MM.1S (cell line): ENCODE results near the gene ATP10B.
"Not testable (repeated sequence)": the region's sequence is repeated elsewhere in the genome, so short reads cannot be mapped to it uniquely, and the experiment has no call there.

Experiments
- DNase-seq: peaks from one replicate; pipeline ENCODE4 v3.0.0-alpha.2; 2015
- H2AFZ ChIP-seq: fragments of 300-600 bp; sonication (generic); 2 replicates; pipeline ENCODE4 v1.6.0; 2016; ENCODE audit warnings: antibody characterized with exemption, low read length
- H3F3A ChIP-seq: fragments of 300-600 bp; sonication (generic); 2 replicates; pipeline ENCODE4 v1.6.1; 2016; ENCODE audit warnings: mild to moderate bottlenecking, antibody characterized with exemption, low read length, moderate library complexity, mixed read lengths; ENCODE audit not compliant: insufficient read depth
- H3K27ac ChIP-seq: fragments of 300-600 bp; sonication (generic); 2 replicates; pipeline ENCODE4 v1.5.1; 2016; ENCODE audit warnings: mild to moderate bottlenecking, low read length
- H3K27me3 ChIP-seq: fragments of 300-600 bp; sonication (generic); replicated peaks from 2 replicates; pipeline ENCODE4 v1.6.0; 2016; ENCODE audit warnings: low read length; ENCODE audit not compliant: insufficient read depth
- H3K36me3 ChIP-seq: fragments of 300-600 bp; sonication (generic); replicated peaks from 2 replicates; pipeline ENCODE4 v1.6.1; 2016; ENCODE audit warnings: mild to moderate bottlenecking, low read length, mixed read lengths; ENCODE audit not compliant: insufficient read depth
- H3K4me1 ChIP-seq: fragments of 300-600 bp; sonication (generic); 2 replicates; pipeline ENCODE4 v1.6.1; 2016; ENCODE audit warnings: low read length, mixed read lengths
- H3K4me2 ChIP-seq: fragments of 300-600 bp; sonication (generic); 2 replicates; pipeline ENCODE4 v1.6.0; 2016; ENCODE audit warnings: low read depth, low read length
- H3K4me3 ChIP-seq: fragments of 300-600 bp; sonication (generic); 2 replicates; pipeline ENCODE4 v1.5.1; 2016; ENCODE audit warnings: low read length, mixed read lengths
- H3K79me2 ChIP-seq: fragments of 300-600 bp; sonication (generic); 2 replicates; pipeline ENCODE4 v1.6.1; 2016; ENCODE audit warnings: mixed run types, low read length, mixed read lengths
- H3K9ac ChIP-seq: fragments of 300-600 bp; sonication (generic); 2 replicates; pipeline ENCODE4 v1.6.1; 2016; ENCODE audit warnings: low read length, mixed read lengths
- H3K9me2 ChIP-seq: fragments of 300-600 bp; sonication (generic); replicated peaks from 2 replicates; pipeline ENCODE4 v1.6.1; 2016; ENCODE audit warnings: mild to moderate bottlenecking, low read length, mixed read lengths; ENCODE audit not compliant: insufficient read depth
- H3K9me3 ChIP-seq: fragments of 300-600 bp; sonication (generic); replicated peaks from 2 replicates; pipeline ENCODE4 v1.6.1; 2016; ENCODE audit warnings: mild to moderate bottlenecking, low read length, mixed read lengths; ENCODE audit not compliant: insufficient read depth
- H4K20me1 ChIP-seq: fragments of 300-600 bp; sonication (generic); 2 replicates; pipeline ENCODE4 v1.6.1; 2016; ENCODE audit warnings: mild to moderate bottlenecking, low read length, moderate library complexity, mixed read lengths; ENCODE audit not compliant: insufficient read depth
- CTCF ChIP-seq: fragments of 300-600 bp; sonication (generic); IDR thresholded peaks from 2 replicates; pipeline ENCODE4 v1.5.1; 2016; ENCODE audit warnings: antibody characterized with exemption, low read length, mixed read lengths
- EZH2 ChIP-seq: fragments of 300-600 bp; sonication (generic); optimal IDR thresholded peaks from 2 replicates; pipeline ENCODE3; 2017; ENCODE audit warnings: low read depth, mild to moderate bottlenecking, antibody characterized with exemption, low read length, mixed read lengths
- EZH2phosphoT487 ChIP-seq: fragments of 300-600 bp; sonication (generic); IDR thresholded peaks from 2 replicates; pipeline ENCODE4 v1.6.1; 2018; ENCODE audit warnings: antibody characterized with exemption, low read length

Gene ATP10B

GRCh38 chr5:160824301-160825001 is 27.6 kb downstream of the ATP10B start:
- H3K4me1 ChIP-seq, result 0 out of 2 replicates have a peak, but pooled peaks cover 6% of the 10 kb centered on the region
- no peaks in the 10 kb centered on the region for H3F3A ChIP-seq
- TF ChIP-seq CTCF (no peak), EZH2phosphoT487 (no peak), EZH2 (no peak)
- H3K9ac ChIP-seq, result no peak overlapping the region
- no peak overlapping the region for H3K27ac ChIP-seq
- H3K4me2 ChIP-seq, result no peak overlapping the region
- H4K20me1 ChIP-seq, result no peaks in the 10 kb centered on the region
- no peaks in the 10 kb centered on the region for H3K9me3 ChIP-seq
- DNase-seq, result no peak
- no peak overlapping the region for H2AFZ ChIP-seq
- H3K9me2 ChIP-seq, result no peaks in the 10 kb centered on the region
- no peaks in the 10 kb centered on the region for H3K27me3 ChIP-seq
- no peak overlapping the region for H3K4me3 ChIP-seq
- no peaks in the 10 kb centered on the region for H3K36me3 ChIP-seq
- H3K79me2 ChIP-seq, result no peaks in the 10 kb centered on the region

GRCh38 chr5:160812996-160813395 is 39.0 kb downstream of the ATP10B start:
- not testable (repeated sequence) for H3K27me3 ChIP-seq, DNase-seq, H3F3A ChIP-seq, H3K9me2 ChIP-seq, H3K36me3 ChIP-seq, H3K27ac ChIP-seq, H3K79me2 ChIP-seq, H3K9me3 ChIP-seq, H3K4me3 ChIP-seq, H4K20me1 ChIP-seq, H3K4me1 ChIP-seq, H3K9ac ChIP-seq, H3K4me2 ChIP-seq, H2AFZ ChIP-seq

GRCh38 chr5:160805376-160805775 is 46.6 kb downstream of the ATP10B start:
- no peaks in the 10 kb centered on the region for H3K79me2 ChIP-seq
- no peaks in the 10 kb centered on the region for H3K36me3 ChIP-seq
- no peak overlapping the region for H3K4me2 ChIP-seq
- H3K4me1 ChIP-seq, result no peaks in the 10 kb centered on the region
- no peaks in the 10 kb centered on the region for H4K20me1 ChIP-seq
- no peak overlapping the region for H3K9ac ChIP-seq
- no peaks in the 10 kb centered on the region for H3K27me3 ChIP-seq
- H3K9me2 ChIP-seq, result no peaks in the 10 kb centered on the region
- H2AFZ ChIP-seq, result no peak overlapping the region
- no peak for DNase-seq
- H3K4me3 ChIP-seq, result no peak overlapping the region
- no peaks in the 10 kb centered on the region for H3K9me3 ChIP-seq
- no peaks in the 10 kb centered on the region for H3F3A ChIP-seq
- TF ChIP-seq EZH2, result no peak
- TF ChIP-seq EZH2phosphoT487, result no peak
- no peak for TF ChIP-seq CTCF
- H3K27ac ChIP-seq, result no peak overlapping the region

GRCh38 chr5:160802592-160802991 is 49.4 kb downstream of the ATP10B start:
- Histone ChIP-seq H3K79me2 (no peaks in the 10 kb centered on the region), H3K4me1 (peaks cover 12% of the 10 kb centered on the region), H4K20me1 (no peaks in the 10 kb centered on the region), H3K9ac (no peak overlapping the region), H3F3A (no peaks in the 10 kb centered on the region), H3K9me2 (no peaks in the 10 kb centered on the region), H3K4me3 (no peak overlapping the region), H3K27me3 (no peaks in the 10 kb centered on the region), H3K36me3 (no peaks in the 10 kb centered on the region), H2AFZ (no peak overlapping the region), H3K4me2 (no peak overlapping the region), H3K9me3 (no peaks in the 10 kb centered on the region), H3K27ac (no peak overlapping the region)
- peak; percentile 30 for DNase-seq
- TF ChIP-seq CTCF (peak; percentile 36), EZH2 (no peak)
